Uterus (tissue), 2 donors: ENCODE results near the gene NSG1.

Experiments
- POLR2A ChIP-seq, 2 donors: fragments of 450-650 bp; IDR thresholded peaks; one replicate each; pipeline ENCODE4 v1.6.1; 2016; ENCODE audit warnings: antibody characterized with exemption in 2 of 2, mild to moderate bottlenecking in 1 of 2, moderate library complexity in 1 of 2
- TF ChIP-seq, protein P1 (sequence below), 4 experiments: fragments of 200-600 bp in 2 of 4; fragments of 450-650 bp in 2 of 4; sonication (generic) in 2 of 4; IDR thresholded peaks; one replicate each; pipeline ENCODE4 v1.5.1; 2016 to 2019; ENCODE audit warnings: antibody characterized with exemption in 4 of 4, mild to moderate bottlenecking in 2 of 4, moderate library complexity in 1 of 4

DNA sequence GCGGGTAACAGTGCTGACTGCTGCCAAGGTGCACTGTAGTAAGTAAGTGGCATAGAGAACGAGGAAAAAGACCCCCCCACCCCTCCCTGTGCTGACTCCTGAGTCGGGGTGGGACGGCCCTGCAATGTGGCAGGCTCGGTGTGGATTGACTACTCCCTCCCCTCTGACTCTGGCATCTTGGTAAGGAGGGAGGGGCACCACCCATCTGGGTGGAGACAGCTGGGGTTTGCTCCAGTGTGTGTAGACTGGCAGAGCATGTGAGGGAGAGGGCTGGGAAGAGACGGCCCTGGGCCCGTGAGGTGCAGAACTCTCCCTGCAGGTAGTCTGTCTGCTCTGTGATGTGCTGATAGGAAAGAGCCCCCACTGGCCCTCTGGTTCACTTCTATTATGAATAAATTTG, 31.0 kb downstream of the NSG1 start:
- no peak for TF ChIP-seq POLR2A (IDR thresholded peaks at IDR 0.05)
- TF ChIP-seq, protein P1, sequence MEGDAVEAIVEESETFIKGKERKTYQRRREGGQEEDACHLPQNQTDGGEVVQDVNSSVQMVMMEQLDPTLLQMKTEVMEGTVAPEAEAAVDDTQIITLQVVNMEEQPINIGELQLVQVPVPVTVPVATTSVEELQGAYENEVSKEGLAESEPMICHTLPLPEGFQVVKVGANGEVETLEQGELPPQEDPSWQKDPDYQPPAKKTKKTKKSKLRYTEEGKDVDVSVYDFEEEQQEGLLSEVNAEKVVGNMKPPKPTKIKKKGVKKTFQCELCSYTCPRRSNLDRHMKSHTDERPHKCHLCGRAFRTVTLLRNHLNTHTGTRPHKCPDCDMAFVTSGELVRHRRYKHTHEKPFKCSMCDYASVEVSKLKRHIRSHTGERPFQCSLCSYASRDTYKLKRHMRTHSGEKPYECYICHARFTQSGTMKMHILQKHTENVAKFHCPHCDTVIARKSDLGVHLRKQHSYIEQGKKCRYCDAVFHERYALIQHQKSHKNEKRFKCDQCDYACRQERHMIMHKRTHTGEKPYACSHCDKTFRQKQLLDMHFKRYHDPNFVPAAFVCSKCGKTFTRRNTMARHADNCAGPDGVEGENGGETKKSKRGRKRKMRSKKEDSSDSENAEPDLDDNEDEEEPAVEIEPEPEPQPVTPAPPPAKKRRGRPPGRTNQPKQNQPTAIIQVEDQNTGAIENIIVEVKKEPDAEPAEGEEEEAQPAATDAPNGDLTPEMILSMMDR (IDR thresholded peaks at IDR 0.05) = no peak
